Mucosa of descending colon (tissue), 3 donors: ENCODE results near the gene SLC27A3. TPM values are rescaled to one million over a fixed set of nuclear protein-coding genes. Genes with fewer than 3 reads are reported as not detected.
"Not testable (repeated sequence)": the region's sequence is repeated elsewhere in the genome, so short reads cannot be mapped to it uniquely, and the experiment has no call there.

ENCODE experiments used
- ATAC-seq: fragments of 200-7000 bp; cut with Tn5 transposase; one replicate; pipeline ENCODE4 v1.9.1; 2020; ENCODE audit warnings: mild to moderate bottlenecking, moderate library complexity
- DNase-seq, 3 donors: peaks; one replicate each; pipeline ENCODE4 v3.0.0-alpha.2; 2020
- H3K36me3 ChIP-seq: fragments of 200-600 bp; one replicate; pipeline ENCODE4 v1.8.0; 2021; ENCODE audit warnings: low read depth, mild to moderate bottlenecking
- H3K4me1 ChIP-seq: fragments of 200-600 bp; one replicate; pipeline ENCODE4 v1.8.0; 2021; ENCODE audit warnings: low read depth, mild to moderate bottlenecking
- H3K4me3 ChIP-seq: fragments of 200-600 bp; one replicate; pipeline ENCODE4 v1.8.0; 2021; ENCODE audit warnings: mild to moderate bottlenecking
- H3K9me3 ChIP-seq: fragments of 200-600 bp; one replicate; pipeline ENCODE4 v1.8.0; 2021; ENCODE audit warnings: mild to moderate bottlenecking
- intact Hi-C, 2 donors: fragments of 100-400 bp; cut with DNase I in 1 of 2; cut with micrococcal nuclease in 1 of 2; formaldehyde crosslinking; loops; one replicate each; pipeline versions ENCODE4 v1.11.0 to v1.11.1; 2022; cut with DNase I, micrococcal nuclease
- total RNA-seq, 3 donors: library from RNA; stranded (reverse); fragmentation: NEBNext Ultra II Directional in 2 of 3; extraction: Animal tissue kit (Norgen Biotek cat#: 25700) in 2 of 3; gene quantifications; one replicate each; pipeline versions ENCODE4 v1.2.1 to v1.2.4, GENCODE V29; 2021 to 2023
- TF ChIP-seq, protein P1 (sequence below): fragments of 200-600 bp; IDR thresholded peaks from one replicate; pipeline ENCODE4 v1.8.0; 2022; ENCODE audit warnings: antibody characterized with exemption, mild to moderate bottlenecking
- donor health status: DM: no; HTN: no; CAD: no; lungs with moderate emphysema.
- donor health status: DM: no; HTN: no; CAD: no.
- donor health status: DM: no; HTN: yes; CAD: no.

The SLC27A3 gene
- total RNA-seq, 3 donors from 2014 or later, result 17.9 to 35.1 (median 22.9) TPM

GRCh38 chr1:153779781-153780541 lies 4.8 kb downstream of the SLC27A3 start:
- intact Hi-C loops, result no loop called here
- H3K9me3 ChIP-seq, result no peaks in the 10 kb centered on the region
- DNase-seq (peak in 2 of 3 donors; percentile 23 to 36), ATAC-seq (no peak)
- H3K4me1 ChIP-seq, result peaks cover 12% of the 10 kb centered on the region
- TF ChIP-seq, protein P1, sequence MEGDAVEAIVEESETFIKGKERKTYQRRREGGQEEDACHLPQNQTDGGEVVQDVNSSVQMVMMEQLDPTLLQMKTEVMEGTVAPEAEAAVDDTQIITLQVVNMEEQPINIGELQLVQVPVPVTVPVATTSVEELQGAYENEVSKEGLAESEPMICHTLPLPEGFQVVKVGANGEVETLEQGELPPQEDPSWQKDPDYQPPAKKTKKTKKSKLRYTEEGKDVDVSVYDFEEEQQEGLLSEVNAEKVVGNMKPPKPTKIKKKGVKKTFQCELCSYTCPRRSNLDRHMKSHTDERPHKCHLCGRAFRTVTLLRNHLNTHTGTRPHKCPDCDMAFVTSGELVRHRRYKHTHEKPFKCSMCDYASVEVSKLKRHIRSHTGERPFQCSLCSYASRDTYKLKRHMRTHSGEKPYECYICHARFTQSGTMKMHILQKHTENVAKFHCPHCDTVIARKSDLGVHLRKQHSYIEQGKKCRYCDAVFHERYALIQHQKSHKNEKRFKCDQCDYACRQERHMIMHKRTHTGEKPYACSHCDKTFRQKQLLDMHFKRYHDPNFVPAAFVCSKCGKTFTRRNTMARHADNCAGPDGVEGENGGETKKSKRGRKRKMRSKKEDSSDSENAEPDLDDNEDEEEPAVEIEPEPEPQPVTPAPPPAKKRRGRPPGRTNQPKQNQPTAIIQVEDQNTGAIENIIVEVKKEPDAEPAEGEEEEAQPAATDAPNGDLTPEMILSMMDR, result no peak
- no peak overlapping the region for H3K4me3 ChIP-seq
- no peaks in the 10 kb centered on the region for H3K36me3 ChIP-seq

GRCh38 chr1:153780551-153780950 lies 5.3 kb downstream of the SLC27A3 start:
- Histone ChIP-seq H3K9me3 (no peaks in the 10 kb centered on the region), H3K4me1 (peaks cover 12% of the 10 kb centered on the region), H3K4me3 (no peak overlapping the region), H3K36me3 (no peaks in the 10 kb centered on the region)
- TF ChIP-seq, protein P1, result no peak
- ATAC-seq, result no peak
- DNase-seq, result peak in 1 of 3 donors; percentile 16
- intact Hi-C loops, result no loop called here

DNA sequence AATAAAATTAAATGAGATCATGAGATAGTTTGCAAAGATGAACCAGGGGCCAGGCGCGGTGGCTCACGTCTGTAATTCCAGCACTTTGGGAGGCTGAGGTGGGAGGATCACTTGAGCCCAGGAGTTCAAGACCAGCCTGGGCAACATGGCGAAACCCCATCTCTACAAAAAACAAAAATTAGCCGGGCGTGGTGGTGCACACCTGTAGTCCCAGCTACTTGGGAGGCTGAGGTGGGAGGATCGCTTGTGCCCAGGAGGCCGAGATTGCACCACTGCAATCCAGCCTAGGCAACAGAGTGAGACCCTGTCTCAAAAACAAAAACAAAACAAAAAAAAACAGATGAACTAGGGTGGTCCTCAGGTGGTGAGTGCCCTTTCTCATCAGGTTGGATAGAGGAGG lies 7.4 kb downstream of the SLC27A3 start:
- H3K9me3 ChIP-seq, H3K36me3 ChIP-seq, H3K4me1 ChIP-seq, intact Hi-C loops, ATAC-seq, H3K4me3 ChIP-seq: not testable (repeated sequence)
- DNase-seq, result peak in 1 of 3 donors; percentile 36

DNA sequence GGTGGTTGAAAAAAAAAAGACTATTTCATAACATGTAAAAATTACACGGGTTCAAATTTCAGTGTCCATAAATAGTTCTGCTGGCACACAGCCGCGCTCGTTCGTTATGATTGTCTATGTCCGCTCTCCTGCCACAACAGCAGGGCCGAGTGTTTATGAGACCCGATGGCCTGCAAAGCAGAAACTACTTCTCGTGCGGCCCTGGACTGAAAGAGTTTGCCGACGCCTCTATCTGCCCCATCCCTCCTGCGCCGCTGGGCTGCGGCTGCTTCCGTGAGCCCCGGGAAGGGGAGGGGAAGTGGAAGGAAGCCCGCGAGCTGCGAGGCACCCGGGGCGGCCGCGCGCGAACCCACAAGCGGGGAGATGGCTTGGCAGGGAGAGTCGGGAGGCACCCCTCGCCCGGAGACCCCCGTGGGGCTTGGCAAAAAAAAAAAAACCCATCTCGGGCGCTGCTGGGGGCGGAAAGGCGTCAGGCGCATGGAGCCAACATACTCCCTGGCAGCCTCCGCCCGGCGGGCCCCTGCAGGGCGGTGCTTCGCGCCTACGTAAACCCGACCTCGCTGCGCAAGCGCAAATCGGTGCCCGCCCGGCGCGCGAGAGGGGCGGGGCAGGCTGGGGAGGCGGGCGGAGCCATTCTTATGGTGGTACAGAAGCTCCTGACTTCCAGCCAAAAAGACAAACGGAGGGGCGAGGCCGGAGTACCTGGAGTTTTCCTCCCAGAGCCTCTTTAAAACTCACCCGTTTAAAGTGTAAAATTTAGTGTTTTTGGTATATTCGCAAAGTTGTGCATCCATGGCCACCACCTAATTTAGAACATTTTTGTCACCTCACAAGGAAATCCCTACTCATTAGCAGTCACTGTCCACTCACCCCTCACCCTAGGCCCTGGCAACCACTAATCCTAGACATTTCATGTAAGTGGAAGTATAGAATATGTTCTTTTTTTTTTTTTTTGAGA lies 8.3 kb downstream of the SLC27A3 start:
- peak; percentile 93 to 96 (median 94) for DNase-seq
- intact Hi-C loops, result no loop called here

GRCh38 chr1:153786038-153786790 lies 11.0 kb downstream of the SLC27A3 start:
- intact Hi-C loops, result no loop called here
- no peaks in the 10 kb centered on the region for H3K36me3 ChIP-seq
- DNase-seq (peak in 1 of 3 donors; percentile 7), ATAC-seq (no peak)
- TF ChIP-seq, protein P1, result no peak
- H3K4me1 ChIP-seq, result peaks cover 15% of the 10 kb centered on the region
- H3K4me3 ChIP-seq, result no peak overlapping the region
- no peaks in the 10 kb centered on the region for H3K9me3 ChIP-seq

More for the DNA sequence above, 8.3 kb downstream of the SLC27A3 start:
- Histone ChIP-seq H3K36me3 (no peaks in the 10 kb centered on the region), H3K4me3 (peak overlapping the region; percentile 24), H3K4me1 (peaks cover 3% of the 10 kb centered on the region), H3K9me3 (no peaks in the 10 kb centered on the region)
- TF ChIP-seq, protein P1, result no peak
- peak; percentile 99 for ATAC-seq
